ENCODE measurements around the gene PCBP1.

Gene PCBP1

DNA sequence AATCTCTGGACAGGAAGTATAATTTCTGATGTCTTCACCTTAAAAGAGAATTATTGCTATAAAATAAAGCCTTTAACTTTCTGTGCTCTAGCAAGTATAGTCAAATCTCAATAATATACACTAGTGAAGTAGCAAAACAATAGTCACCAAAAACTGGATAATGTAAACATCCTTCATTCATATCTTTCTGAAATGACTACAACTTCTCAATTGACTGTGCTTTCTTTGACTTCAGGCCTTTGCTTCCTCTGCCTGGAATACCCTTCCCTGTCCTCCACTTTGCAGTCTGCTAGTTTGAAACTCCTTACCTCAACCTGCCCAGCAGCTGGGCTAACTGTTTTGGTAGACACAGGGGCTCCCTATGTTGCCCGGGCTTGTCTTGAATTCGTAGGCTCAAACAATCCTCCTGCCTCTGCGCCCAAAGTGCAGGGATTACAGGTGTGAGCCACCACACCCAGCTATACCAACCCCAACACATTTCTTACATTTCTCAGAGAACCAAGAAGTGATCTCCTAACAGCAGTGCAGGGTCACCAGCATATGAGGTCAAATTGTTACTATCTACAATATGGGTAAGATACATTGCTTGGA, 6.6 kb upstream of the PCBP1 start:
- Histone ChIP-seq H3K4me3 (replicated peaks; ENCODE audit: insufficient read depth, low read length) (no peak overlapping the region), H3K27ac (replicated peaks) (no peak overlapping the region), H3K27me3 (ENCODE audit: insufficient read depth, poor library complexity, severe bottlenecking) (no peaks in the 10 kb centered on the region)

DNA sequence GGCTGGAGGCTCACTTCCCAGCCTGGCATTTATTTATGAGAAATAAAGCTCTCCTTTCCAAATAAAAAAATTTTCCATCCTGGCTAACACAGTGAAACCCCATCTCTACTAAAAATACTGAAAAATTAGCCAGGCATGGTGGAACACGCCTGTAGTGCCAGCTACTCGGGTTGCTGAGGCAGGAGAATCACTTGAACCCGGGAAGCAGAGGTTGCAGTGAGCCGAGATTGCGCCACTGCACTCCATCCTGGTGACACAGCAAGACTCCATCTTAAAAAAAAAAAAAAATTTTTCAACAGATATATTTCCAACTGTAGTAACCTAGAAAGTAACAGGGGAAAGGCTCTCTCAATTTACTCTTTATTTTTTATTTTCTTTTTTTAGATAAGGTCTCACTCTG, 6.1 kb upstream of the PCBP1 start:
- no peak overlapping the region for H3K4me3 ChIP-seq (replicated peaks; ENCODE audit: insufficient read depth, low read length)
- no peak for DNase-seq (ENCODE audit: low read depth in 1 of 2, low spot score in 1 of 2)
- TF ChIP-seq POLR2AphosphoS5 (IDR thresholded peaks at IDR 0.05; ENCODE audit: low read depth) (no peak), CTCF (IDR thresholded peaks at IDR 0.05; ENCODE audit: insufficient read depth, low read length) (no peak), GABPA (IDR thresholded peaks at IDR 0.05; ENCODE audit: low read depth) (no peak)
- TF ChIP-seq, protein P1, sequence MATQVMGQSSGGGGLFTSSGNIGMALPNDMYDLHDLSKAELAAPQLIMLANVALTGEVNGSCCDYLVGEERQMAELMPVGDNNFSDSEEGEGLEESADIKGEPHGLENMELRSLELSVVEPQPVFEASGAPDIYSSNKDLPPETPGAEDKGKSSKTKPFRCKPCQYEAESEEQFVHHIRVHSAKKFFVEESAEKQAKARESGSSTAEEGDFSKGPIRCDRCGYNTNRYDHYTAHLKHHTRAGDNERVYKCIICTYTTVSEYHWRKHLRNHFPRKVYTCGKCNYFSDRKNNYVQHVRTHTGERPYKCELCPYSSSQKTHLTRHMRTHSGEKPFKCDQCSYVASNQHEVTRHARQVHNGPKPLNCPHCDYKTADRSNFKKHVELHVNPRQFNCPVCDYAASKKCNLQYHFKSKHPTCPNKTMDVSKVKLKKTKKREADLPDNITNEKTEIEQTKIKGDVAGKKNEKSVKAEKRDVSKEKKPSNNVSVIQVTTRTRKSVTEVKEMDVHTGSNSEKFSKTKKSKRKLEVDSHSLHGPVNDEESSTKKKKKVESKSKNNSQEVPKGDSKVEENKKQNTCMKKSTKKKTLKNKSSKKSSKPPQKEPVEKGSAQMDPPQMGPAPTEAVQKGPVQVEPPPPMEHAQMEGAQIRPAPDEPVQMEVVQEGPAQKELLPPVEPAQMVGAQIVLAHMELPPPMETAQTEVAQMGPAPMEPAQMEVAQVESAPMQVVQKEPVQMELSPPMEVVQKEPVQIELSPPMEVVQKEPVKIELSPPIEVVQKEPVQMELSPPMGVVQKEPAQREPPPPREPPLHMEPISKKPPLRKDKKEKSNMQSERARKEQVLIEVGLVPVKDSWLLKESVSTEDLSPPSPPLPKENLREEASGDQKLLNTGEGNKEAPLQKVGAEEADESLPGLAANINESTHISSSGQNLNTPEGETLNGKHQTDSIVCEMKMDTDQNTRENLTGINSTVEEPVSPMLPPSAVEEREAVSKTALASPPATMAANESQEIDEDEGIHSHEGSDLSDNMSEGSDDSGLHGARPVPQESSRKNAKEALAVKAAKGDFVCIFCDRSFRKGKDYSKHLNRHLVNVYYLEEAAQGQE (IDR thresholded peaks at IDR 0.05; ENCODE audit: insufficient replicate concordance, low read depth), result no peak
- no peaks in the 10 kb centered on the region for H3K27me3 ChIP-seq (ENCODE audit: insufficient read depth, poor library complexity, severe bottlenecking)
- H3K27ac ChIP-seq (replicated peaks), result no peak overlapping the region

More for the DNA sequence above, 6.6 kb upstream of the PCBP1 start:
- no peak for DNase-seq (ENCODE audit: low read depth in 1 of 2, low spot score in 1 of 2)
- TF ChIP-seq SPI1 (IDR thresholded peaks at IDR 0.05; ENCODE audit: borderline replicate concordance, low read depth), result no peak
- TF ChIP-seq CTCF (IDR thresholded peaks at IDR 0.05; ENCODE audit: insufficient read depth, low read length), result no peak
- TF ChIP-seq GABPA (IDR thresholded peaks at IDR 0.05; ENCODE audit: low read depth), result no peak

DNA sequence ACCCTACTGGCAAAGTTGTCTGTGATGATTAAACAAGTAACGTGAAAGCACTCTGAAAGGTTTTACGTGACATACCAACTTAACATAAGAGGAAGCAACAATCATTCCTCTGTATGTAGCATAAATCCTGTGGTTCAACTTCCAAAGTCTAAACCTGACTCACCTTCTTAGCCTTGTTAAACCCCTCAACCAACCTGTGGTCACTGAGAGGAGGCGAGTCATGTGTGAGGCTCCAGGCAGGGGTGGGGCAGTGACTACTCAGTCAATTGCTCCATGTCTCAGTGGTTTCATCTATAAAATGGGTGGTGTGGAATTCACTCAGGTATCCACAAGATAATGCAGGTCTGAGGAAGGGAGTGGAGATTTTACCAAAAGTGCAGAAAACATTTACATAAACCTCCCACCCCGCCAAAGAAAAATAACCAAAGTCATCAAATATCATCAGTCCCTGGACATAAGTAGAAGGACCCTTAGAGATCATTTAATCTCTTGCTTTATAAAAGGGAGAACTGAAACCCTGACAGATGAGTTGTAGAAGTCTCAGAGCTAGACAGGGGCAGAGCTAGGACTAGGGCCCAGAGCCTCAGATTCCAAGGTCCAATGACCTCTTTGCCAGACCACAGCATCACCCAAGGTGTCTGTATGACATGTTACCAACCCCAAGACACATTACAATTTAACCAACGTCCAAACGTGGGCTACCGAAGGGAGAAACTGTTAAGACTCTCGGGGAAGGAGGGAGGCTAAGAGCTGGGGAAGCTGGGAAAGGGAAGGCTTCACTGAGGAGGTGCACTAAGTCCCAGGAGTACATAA, 3.7 kb upstream of the PCBP1 start:
- TF ChIP-seq CTCF (IDR thresholded peaks at IDR 0.05; ENCODE audit: insufficient read depth, low read length) (no peak), POLR2AphosphoS5 (IDR thresholded peaks at IDR 0.05; ENCODE audit: low read depth) (no peak)
- TF ChIP-seq, protein P1 (IDR thresholded peaks at IDR 0.05; ENCODE audit: insufficient replicate concordance, low read depth), result no peak
- Histone ChIP-seq H3K4me3 (replicated peaks; ENCODE audit: insufficient read depth, low read length) (no peak overlapping the region), H3K27me3 (ENCODE audit: insufficient read depth, poor library complexity, severe bottlenecking) (no peaks in the 10 kb centered on the region), H3K27ac (replicated peaks) (peak overlapping the region; percentile 100)
- no peak for DNase-seq (ENCODE audit: low read depth in 1 of 2, low spot score in 1 of 2)
